Pancreas (tissue), 10 donors: ENCODE results near the gene SCGB1C2. TPM values are rescaled to one million over a fixed set of nuclear protein-coding genes. Genes with fewer than 3 reads are reported as not detected.

ENCODE experiments used
- ATAC-seq, 4 donors: fragments of 200-7000 bp; cut with Tn5 transposase; one replicate each; pipeline versions ENCODE4 v1.8.0 to v1.9.1; 2020; ENCODE audit warnings: mild to moderate bottlenecking in 4 of 4, moderate library complexity in 4 of 4
- DNase-seq, 6 donors: peaks; one replicate each; pipeline ENCODE4 v3.0.0-alpha.2; 2020
- FAIRE-seq: peaks from 2 replicates; lab custom pipeline; 2012; peaks lifted over from hg19 to GRCh38; lab: Jason Lieb, UNC
- H3K27ac ChIP-seq, 4 donors: fragments of 200-600 bp; sonication (generic); 1 replicate in 3 of 4; 2 replicates in 1 of 4; pipeline versions ENCODE4 v1.5.0 to v1.8.0; 2020
- H3K27me3 ChIP-seq, 4 donors: fragments of 200-600 bp; one replicate each; pipeline ENCODE4 v1.8.0; 2021
- H3K36me3 ChIP-seq, 3 donors: fragments of 200-600 bp; sonication (generic) in 1 of 3; one replicate each; pipeline versions ENCODE4 v1.5.0 to v1.8.0; 2020 to 2021
- H3K4me1 ChIP-seq, 3 donors: fragments of 200-600 bp; one replicate each; pipeline ENCODE4 v1.8.0; 2021
- H3K4me3 ChIP-seq, 4 donors: fragments of 200-600 bp; sonication (generic) in 2 of 4; one replicate each; pipeline versions ENCODE4 v1.5.0 to v1.8.0; 2020 to 2021
- H3K9me3 ChIP-seq, 4 donors: fragments of 200-600 bp; one replicate each; pipeline ENCODE4 v1.8.0; 2021
- WGBS, 2 donors: extraction: QIAGEN DNeasy Blood & Tissue Kit; methylation state at CpG; one replicate each; pipeline ENCODE4 v1.1.7; 2013; 5-methylcytosine and 5-hydroxymethylcytosine counted together
- intact Hi-C, 3 donors: fragments of 100-400 bp; cut with DNase I; formaldehyde crosslinking; loops; one replicate each; pipeline versions ENCODE4 v1.11.1 to v1.14.2; 2022
- polyA plus RNA-seq, 2 donors: library from polyadenylated mRNA; stranded (reverse); fragments of 200-250 nt; gene quantifications; one replicate each; pipeline ENCODE4 v1.2.3, GENCODE V29; 2013
- total RNA-seq, 6 donors: library from RNA; stranded (reverse); fragmentation: NEBNext Ultra II Directional in 4 of 6; extraction: Animal tissue kit (Norgen Biotek cat#: 25700) in 4 of 6; gene quantifications; one replicate each; pipeline versions ENCODE4 v1.2.1 to v1.2.4, GENCODE V29; 2021 to 2023
- TF ChIP-seq, protein P1 (sequence below), 4 donors: fragments of 200-600 bp; sonication (generic) in 3 of 4; IDR thresholded peaks; one replicate each; pipeline versions ENCODE4 v1.5.0 to v1.8.0; 2021; ENCODE audit warnings: antibody characterized with exemption in 4 of 4
- donor health status: healthy with polysubstance abuse.
- donor health status: DM: no; HTN: no; CAD: no; lungs with moderate emphysema.
- donor health status: DM: no; HTN: no; CAD: no.
- donor health status: control.
- donor health status: control.
- donor health status: Bipolar disorder and iron deficiency.
- donor health status: DM: yes; HTN: yes; CAD: no.
- donor health status: DM: no; HTN: no; CAD: no.
- donor health status: DM: no; HTN: no; CAD: no.
- donor health status: DM: yes; HTN: yes; CAD: no.

SCGB1C2 gene
- total and polyA plus RNA-seq, 8 donors = 0.38 to 0.55 (median 0.50) TPM; not detected in 5

DNA sequence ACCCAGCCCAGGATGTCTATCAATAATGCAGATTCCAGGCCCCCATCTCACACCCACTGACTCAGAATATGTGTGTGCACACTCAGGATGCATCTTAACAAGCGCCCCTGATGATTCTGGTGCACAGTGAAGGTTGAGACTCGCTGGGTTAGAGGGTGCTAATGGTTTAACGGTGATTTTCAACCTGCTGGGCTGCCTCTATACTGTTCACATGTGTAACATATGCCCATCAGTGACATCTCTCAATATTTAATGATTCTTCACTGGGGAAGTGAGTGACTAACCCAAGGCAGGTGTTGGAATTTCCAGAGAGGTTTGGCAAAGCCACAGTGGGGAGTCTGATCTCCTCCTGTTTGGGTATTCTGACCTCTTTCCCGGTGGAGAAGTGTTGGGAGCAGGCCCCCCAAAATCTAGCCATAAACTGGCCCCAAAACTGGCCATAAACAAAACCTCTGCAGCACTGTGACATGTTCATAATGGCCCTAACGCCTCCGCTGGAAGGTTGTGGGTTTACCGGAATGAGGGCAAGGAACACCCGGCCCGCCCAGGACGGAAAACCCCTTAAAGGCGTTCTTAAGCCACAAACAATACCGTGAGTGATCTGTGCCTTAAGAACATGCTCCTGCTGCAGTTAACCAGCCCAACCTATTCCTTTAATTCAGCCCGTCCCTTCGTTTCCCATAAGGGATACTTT, 48.2 kb downstream of the SCGB1C2 start:
- Histone ChIP-seq H3K9me3 (no peaks in the 10 kb centered on the region), H3K4me3 (no peak overlapping the region), H3K36me3 (no peaks in the 10 kb centered on the region), H3K27me3 (no peaks in the 10 kb centered on the region), H3K4me1 (peaks cover 5 to 17% (median 16%) of the 10 kb centered on the region in 3 donors), H3K27ac (no peak overlapping the region)
- FAIRE-seq (no peak), ATAC-seq (no peak), DNase-seq (peak in 2 of 6 donors; percentile 5 to 12)
- intact Hi-C loops = no loop called here
- TF ChIP-seq, protein P1, sequence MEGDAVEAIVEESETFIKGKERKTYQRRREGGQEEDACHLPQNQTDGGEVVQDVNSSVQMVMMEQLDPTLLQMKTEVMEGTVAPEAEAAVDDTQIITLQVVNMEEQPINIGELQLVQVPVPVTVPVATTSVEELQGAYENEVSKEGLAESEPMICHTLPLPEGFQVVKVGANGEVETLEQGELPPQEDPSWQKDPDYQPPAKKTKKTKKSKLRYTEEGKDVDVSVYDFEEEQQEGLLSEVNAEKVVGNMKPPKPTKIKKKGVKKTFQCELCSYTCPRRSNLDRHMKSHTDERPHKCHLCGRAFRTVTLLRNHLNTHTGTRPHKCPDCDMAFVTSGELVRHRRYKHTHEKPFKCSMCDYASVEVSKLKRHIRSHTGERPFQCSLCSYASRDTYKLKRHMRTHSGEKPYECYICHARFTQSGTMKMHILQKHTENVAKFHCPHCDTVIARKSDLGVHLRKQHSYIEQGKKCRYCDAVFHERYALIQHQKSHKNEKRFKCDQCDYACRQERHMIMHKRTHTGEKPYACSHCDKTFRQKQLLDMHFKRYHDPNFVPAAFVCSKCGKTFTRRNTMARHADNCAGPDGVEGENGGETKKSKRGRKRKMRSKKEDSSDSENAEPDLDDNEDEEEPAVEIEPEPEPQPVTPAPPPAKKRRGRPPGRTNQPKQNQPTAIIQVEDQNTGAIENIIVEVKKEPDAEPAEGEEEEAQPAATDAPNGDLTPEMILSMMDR (IDR thresholded peaks at IDR 0.05) = no peak
- WGBS, 2 donors = 84 to 89% methylated on average over 14 of the region's 14 CpGs

DNA sequence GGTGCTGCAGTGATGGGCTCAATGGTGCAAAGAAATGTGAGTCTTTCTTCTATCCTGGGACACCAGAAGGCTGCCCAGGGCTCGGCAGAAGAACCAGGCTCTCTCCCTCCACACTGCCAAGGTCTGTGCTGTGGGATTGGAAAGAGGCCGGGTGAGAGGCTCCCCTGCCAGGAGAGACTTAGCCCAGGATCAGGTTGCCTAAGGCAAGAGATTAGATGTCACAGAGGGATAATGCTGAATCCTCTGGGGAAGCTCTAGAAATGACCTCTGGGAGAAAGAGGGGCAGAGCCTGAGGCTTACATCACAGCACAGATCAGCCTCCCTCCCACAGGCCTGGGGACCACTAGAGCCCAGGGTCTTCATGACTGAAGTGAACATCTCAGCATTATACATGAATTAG, 49.8 kb downstream of the SCGB1C2 start:
- peak in 1 of 6 donors; percentile 23 for DNase-seq
- intact Hi-C loops = no loop called here
- TF ChIP-seq, protein P1 (IDR thresholded peaks at IDR 0.05) = no peak
- WGBS, 2 donors = 71 to 73% methylated on average over 2 of the region's 2 CpGs
- H3K9me3 ChIP-seq = no peaks in the 10 kb centered on the region
- H3K4me1 ChIP-seq = peaks cover 5 to 16% (median 11%) of the 10 kb centered on the region in 3 donors
- H3K36me3 ChIP-seq = no peaks in the 10 kb centered on the region
- ATAC-seq = no peak
- no peaks in the 10 kb centered on the region for H3K27me3 ChIP-seq
- no peak for FAIRE-seq
- H3K27ac ChIP-seq = no peak overlapping the region
- H3K4me3 ChIP-seq = no peak overlapping the region

Other genes with a start within 250 kb of the SCGB1C2 start
- 10 to 100 TPM in 4 of 6 donors, 1 to 10 TPM in 2; 4.9 to 25.1 (median 11.5) TPM for gene DOC2B, start 44.1 kb downstream of the SCGB1C2 start, total RNA-seq
- 10 to 100 TPM in 1 of 2 donors, 1 to 10 TPM in 1; 4.3 to 12.1 TPM for gene DOC2B, start 44.1 kb downstream of the SCGB1C2 start, polyA plus RNA-seq
- 10 to 100 TPM; 45.1 to 89.1 (median 61.7) TPM for gene RPH3AL, start 215.2 kb downstream of the SCGB1C2 start, total RNA-seq
- gene RPH3AL, start 215.2 kb downstream of the SCGB1C2 start, polyA plus RNA-seq = 10 to 100 TPM; 43.4 to 46.5 TPM